GM06990 (cell line): ENCODE data around the gene PSD.

Source experiments
- DNase-seq: peaks from one replicate; pipeline ENCODE4 v3.0.0-alpha.2; 2011; ENCODE audit not compliant: insufficient read length; ENCODE audit errors: extremely low read depth
- H3K27me3 ChIP-seq: replicated peaks from 2 replicates; pipeline ENCODE4 v1.6.0; 2011; ENCODE audit warnings: low read length; ENCODE audit not compliant: control insufficient read depth, insufficient read depth
- H3K36me3 ChIP-seq: 2 replicates; pipeline ENCODE4 v1.5.1; 2011; ENCODE audit warnings: low read length; ENCODE audit not compliant: control insufficient read depth, insufficient read depth
- H3K4me3 ChIP-seq: replicated peaks from 2 replicates; pipeline ENCODE4 v1.5.1; 2011; ENCODE audit warnings: low read depth, mild to moderate bottlenecking, control low read depth, low read length
- CTCF ChIP-seq: IDR thresholded peaks from 2 replicates; pipeline ENCODE4 v1.5.1; 2011; ENCODE audit warnings: low read length, control low read depth, mild to moderate bottlenecking, inconsistent platforms; ENCODE audit not compliant: insufficient read depth, poor library complexity, severe bottlenecking

The PSD gene

GRCh38 chr10:102418622-102419268, at the start of gene PSD:
Gene PSD (minus strand): TSS chr10:102418785. CDS start chr10:102417038, 1,747 bp downstream.
- Histone ChIP-seq H3K36me3 (peaks cover 2% of the 10 kb centered on the region), H3K4me3 (peak within 1 kb of the TSS; percentile 83), H3K27me3 (no peaks in the 10 kb centered on the region; the same call in 1 of the 2 replicates)
- no peak for TF ChIP-seq CTCF
- DNase-seq: no peak

GRCh38 chr10:102467971-102468438, 49.4 kb upstream of the PSD start:
- Histone ChIP-seq H3K36me3 (no peaks in the 10 kb centered on the region; the same call in 1 of the 2 replicates), H3K27me3 (no peaks in the 10 kb centered on the region), H3K4me3 (no peak overlapping the region)
- TF ChIP-seq CTCF: no peak
- DNase-seq: no peak

GRCh38 chr10:102467318-102467717, 48.7 kb upstream of the PSD start:
- no peak for TF ChIP-seq CTCF
- Histone ChIP-seq H3K27me3 (no peaks in the 10 kb centered on the region), H3K4me3 (no peak overlapping the region), H3K36me3 (no peaks in the 10 kb centered on the region; the same call in 1 of the 2 replicates)
- no peak for DNase-seq

GRCh38 chr10:102465466-102465865, 46.9 kb upstream of the PSD start:
- H3K27me3 ChIP-seq: no peaks in the 10 kb centered on the region
- H3K4me3 ChIP-seq: no peak overlapping the region
- no peaks in the 10 kb centered on the region for H3K36me3 ChIP-seq
- no peak for TF ChIP-seq CTCF
- DNase-seq: no peak

- no peak overlapping the region for H3K4me3 ChIP-seq
- no peaks in the 10 kb centered on the region for H3K36me3 ChIP-seq
- DNase-seq: no peak
- no peak for TF ChIP-seq CTCF
- no peaks in the 10 kb centered on the region for H3K27me3 ChIP-seq
These were observed 45.4 kb upstream of the PSD start for GRCh38 chr10:102463983-102464382.
